Kidney epithelial cell (primary cell): ENCODE measurements around the gene ZDHHC3. TPM values are rescaled to one million over a fixed set of nuclear protein-coding genes. Genes with fewer than 3 reads are reported as not detected.

Experiments
- DNase-seq: peaks from one replicate; pipeline ENCODE4 v3.0.0-alpha.2; 2010; ENCODE audit warnings: low read depth
- H3K27me3 ChIP-seq: 2 replicates; pipeline ENCODE4 v1.6.0; 2011; ENCODE audit warnings: low read length; ENCODE audit not compliant: control insufficient read depth, insufficient read depth
- H3K36me3 ChIP-seq: 2 replicates; pipeline ENCODE4 v1.5.1; 2011; ENCODE audit warnings: low read length; ENCODE audit not compliant: control insufficient read depth, insufficient read depth
- H3K4me3 ChIP-seq: 2 replicates; pipeline ENCODE4 v1.5.1; 2011; ENCODE audit warnings: low read depth, mild to moderate bottlenecking, control low read depth, low read length
- CTCF ChIP-seq: IDR thresholded peaks from 2 replicates; pipeline ENCODE4 v1.5.1; 2011; ENCODE audit warnings: mild to moderate bottlenecking, moderate library complexity, low read length, control low read depth, inconsistent platforms; ENCODE audit not compliant: insufficient read depth, poor library complexity, severe bottlenecking
- total RNA-seq: library from RNA; depleted of rRNA; stranded (reverse); fragments of >200 nt; gene quantifications from 2 replicates; pipeline ENCODE4 v1.2.3, GENCODE V29; 2015

Gene ZDHHC3
- total RNA-seq, 1 donor from 2014 or later, result 68.3 TPM

DNA sequence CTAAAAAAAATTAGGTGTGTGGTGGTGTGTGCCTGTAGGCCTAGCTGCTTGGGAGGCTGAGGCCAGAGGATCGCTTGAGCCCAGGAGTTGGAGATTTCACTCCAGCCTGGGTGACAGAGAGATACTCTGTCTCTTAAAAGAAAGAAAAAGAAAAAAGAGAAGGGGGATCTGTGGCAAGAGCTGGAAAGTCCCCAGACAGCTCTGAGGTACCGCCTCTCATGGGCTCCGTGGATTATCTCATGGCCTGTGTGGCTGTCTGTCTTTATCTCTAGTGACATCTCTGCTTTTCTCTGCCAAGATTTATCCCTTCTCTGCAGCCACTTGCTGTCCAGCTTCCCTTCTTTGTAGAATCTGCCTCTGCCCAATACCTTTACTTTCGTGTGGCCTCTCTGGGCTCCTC is 5.8 kb upstream of the ZDHHC3 start:
- no peak for DNase-seq
- H3K4me3 ChIP-seq, result no peak overlapping the region
- no peaks in the 10 kb centered on the region for H3K36me3 ChIP-seq
- no peaks in the 10 kb centered on the region for H3K27me3 ChIP-seq
- no peak for TF ChIP-seq CTCF

- DNase-seq, result no peak
- H3K4me3 ChIP-seq, result no peak overlapping the region
- TF ChIP-seq CTCF, result no peak
- no peaks in the 10 kb centered on the region for H3K27me3 ChIP-seq
- H3K36me3 ChIP-seq, result no peaks in the 10 kb centered on the region
Measured at GRCh38 chr3:44981220-44981619, 5.2 kb upstream of the ZDHHC3 start.

- peak overlapping the region; percentile 99 for H3K4me3 ChIP-seq
- no peak for DNase-seq
- no peaks in the 10 kb centered on the region for H3K36me3 ChIP-seq
- H3K27me3 ChIP-seq, result no peaks in the 10 kb centered on the region
- TF ChIP-seq CTCF, result no peak
Measured at GRCh38 chr3:44974416-44974815, 1.6 kb downstream of the ZDHHC3 start.

GRCh38 chr3:44970926-44971490 is 5.0 kb downstream of the ZDHHC3 start:
- Histone ChIP-seq H3K36me3 (no peaks in the 10 kb centered on the region), H3K27me3 (no peaks in the 10 kb centered on the region), H3K4me3 (no peak overlapping the region)
- TF ChIP-seq CTCF, result no peak
- no peak for DNase-seq

GRCh38 chr3:44969828-44970179 is 6.2 kb downstream of the ZDHHC3 start:
- H3K4me3 ChIP-seq, result no peak overlapping the region
- H3K36me3 ChIP-seq, result no peaks in the 10 kb centered on the region
- H3K27me3 ChIP-seq, result no peaks in the 10 kb centered on the region
- no peak for TF ChIP-seq CTCF
- no peak for DNase-seq

DNA sequence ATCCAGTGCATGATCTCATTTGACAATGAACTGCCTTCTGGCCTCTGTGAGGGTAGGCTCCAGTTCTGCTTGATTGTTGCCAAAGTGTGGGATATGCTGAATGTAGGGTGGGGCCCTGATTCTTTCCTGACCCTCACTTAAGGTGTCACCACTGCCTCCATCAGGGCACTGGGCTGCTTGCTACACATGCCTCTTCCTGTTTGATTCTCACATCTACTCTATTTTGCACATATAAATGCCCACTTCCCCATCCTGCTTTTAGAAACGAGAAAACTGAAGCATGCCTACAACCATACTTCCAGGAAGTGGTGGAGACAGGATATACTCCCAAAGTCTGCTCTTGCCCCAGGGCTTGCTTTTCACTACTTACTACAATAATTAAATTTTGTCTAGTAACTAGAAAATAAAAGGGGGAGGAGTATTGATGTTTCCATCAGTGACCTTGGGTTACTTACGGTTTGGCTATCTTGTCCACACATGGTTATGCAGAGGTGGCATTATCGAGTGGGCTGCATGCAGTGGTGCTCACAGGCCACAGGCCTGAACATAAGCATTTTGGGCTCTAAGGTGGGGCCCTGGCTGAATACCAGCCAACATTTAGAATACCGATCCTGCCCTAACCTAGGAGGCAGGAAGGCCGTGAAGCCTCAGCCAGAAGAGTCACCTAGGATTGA is 6.7 kb downstream of the ZDHHC3 start:
- Histone ChIP-seq H3K4me3 (no peak overlapping the region), H3K36me3 (no peaks in the 10 kb centered on the region), H3K27me3 (no peaks in the 10 kb centered on the region)
- no peak for TF ChIP-seq CTCF
- no peak for DNase-seq
